ENCODE data around the gene IGLL1. TPM values are rescaled to one million over a fixed set of nuclear protein-coding genes. Genes with fewer than 3 reads are reported as not detected.

IGLL1 gene
- total and polyA plus RNA-seq, 2 experiments from 2014 or later: not detected

- H3K4me3 Mint-ChIP-seq: no peak overlapping the region
- no peaks in the 10 kb centered on the region for H3K9me3 Mint-ChIP-seq
- ATAC-seq (no peak), DNase-seq (ENCODE audit: low spot score) (no peak)
- H3K36me3 ChIP-seq (ENCODE audit: insufficient read depth): no peaks in the 10 kb centered on the region
- no peaks in the 10 kb centered on the region for H3K4me1 Mint-ChIP-seq
- H3K9me2 ChIP-seq (ENCODE audit: insufficient read depth): no peaks in the 10 kb centered on the region
- H3K27me3 Mint-ChIP-seq (ENCODE audit: insufficient read depth, low read depth, poor library complexity): peaks cover 15% of the 10 kb centered on the region
- H3F3A ChIP-seq (replicated peaks; ENCODE audit: low read depth): no peaks in the 10 kb centered on the region
- no peak overlapping the region for H3K4me3 ChIP-seq
- no peaks in the 10 kb centered on the region for H3K4me1 ChIP-seq (ENCODE audit: insufficient read depth)
- no peaks in the 10 kb centered on the region for H3K27me3 ChIP-seq (ENCODE audit: insufficient read depth)
- no peak overlapping the region for H2AFZ ChIP-seq
- no peaks in the 10 kb centered on the region for H4K20me1 ChIP-seq (replicated peaks; ENCODE audit: insufficient read depth)
- H3K4me2 ChIP-seq: no peak overlapping the region
- H3K27ac ChIP-seq (ENCODE audit: low read depth): no peak overlapping the region
- H3K27ac Mint-ChIP-seq: no peak overlapping the region
- no peaks in the 10 kb centered on the region for H3K79me2 ChIP-seq (replicated peaks; ENCODE audit: insufficient read depth)
- H3K36me3 Mint-ChIP-seq (ENCODE audit: low read depth): no peaks in the 10 kb centered on the region
- no peak for TF ChIP-seq CTCF (conservative IDR thresholded peaks at IDR 0.05; ENCODE audit: low read depth in 2 of 2)
- no peak for TF ChIP-seq ZNF114 (CRISPR knock-in tag; IDR thresholded peaks at IDR 0.05)
- no peak for TF ChIP-seq ZNF331 (CRISPR knock-in tag; IDR thresholded peaks at IDR 0.05; ENCODE audit: low read depth)
- no peak for TF ChIP-seq EZH2 (IDR thresholded peaks at IDR 0.05; ENCODE audit: low read depth, unreplicated experiment)
- no peak for TF ChIP-seq EZH2phosphoT487 (IDR thresholded peaks at IDR 0.05; ENCODE audit: unreplicated experiment)
- no peak for TF ChIP-seq REST (IDR thresholded peaks at IDR 0.05; ENCODE audit: unreplicated experiment)
- TF ChIP-seq STAT1 (IDR thresholded peaks at IDR 0.05; ENCODE audit: unreplicated experiment): no peak
- TF ChIP-seq POLR2AphosphoS5 (IDR thresholded peaks at IDR 0.05; ENCODE audit: low read depth): no peak
- no peak for TF ChIP-seq ETS1 (IDR thresholded peaks at IDR 0.05)
- TF ChIP-seq CREB1 (CRISPR knock-in tag; IDR thresholded peaks at IDR 0.05; ENCODE audit: low read depth): no peak
Measured at GRCh38 chr22:23603266-23603665, 23.2 kb upstream of the IGLL1 start.

All from GM23338 (cell line).